NCI-H82 treated with DMSO at 0.1 percent for 48 hours (cell line): Measurements from ENCODE around the gene FHL2.

ENCODE experiments used
- DNase-seq: peaks from one replicate; lab custom pipeline; 2025; ENCODE audit not compliant: unreplicated experiment; lab: John Stamatoyannopoulos, UW

Gene FHL2

GRCh38 chr2:105379741-105380186 is 19.1 kb downstream of the FHL2 start:
- DNase-seq, result no peak

DNA sequence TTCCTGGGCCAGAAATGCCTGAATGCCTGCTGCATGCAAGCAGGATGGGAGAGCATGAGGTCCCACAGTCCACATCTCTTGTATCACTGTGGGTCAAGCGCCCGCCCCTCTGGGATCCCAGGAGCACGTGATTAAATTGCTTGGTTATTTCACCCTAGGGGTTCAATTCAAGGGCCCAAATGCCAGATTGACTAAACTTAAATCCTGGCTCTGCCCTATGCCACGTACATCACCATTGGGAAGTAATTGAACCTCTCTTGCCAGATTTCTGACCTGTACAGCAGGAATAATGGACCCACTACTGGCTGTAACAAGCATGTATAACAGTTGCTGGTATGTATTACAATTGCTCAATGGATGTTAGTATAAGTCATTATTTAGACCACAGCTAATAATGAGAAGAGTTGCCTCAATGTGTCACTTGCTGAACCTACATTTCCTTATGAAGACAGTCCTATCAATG is 19.9 kb downstream of the FHL2 start:
- no peak for DNase-seq

GRCh38 chr2:105378276-105378840 is 20.5 kb downstream of the FHL2 start:
- no peak for DNase-seq

GRCh38 chr2:105377871-105378270 is 21.0 kb downstream of the FHL2 start:
- DNase-seq, result no peak

- no peak for DNase-seq
These were observed 22.0 kb downstream of the FHL2 start for GRCh38 chr2:105376789-105377240.

DNA sequence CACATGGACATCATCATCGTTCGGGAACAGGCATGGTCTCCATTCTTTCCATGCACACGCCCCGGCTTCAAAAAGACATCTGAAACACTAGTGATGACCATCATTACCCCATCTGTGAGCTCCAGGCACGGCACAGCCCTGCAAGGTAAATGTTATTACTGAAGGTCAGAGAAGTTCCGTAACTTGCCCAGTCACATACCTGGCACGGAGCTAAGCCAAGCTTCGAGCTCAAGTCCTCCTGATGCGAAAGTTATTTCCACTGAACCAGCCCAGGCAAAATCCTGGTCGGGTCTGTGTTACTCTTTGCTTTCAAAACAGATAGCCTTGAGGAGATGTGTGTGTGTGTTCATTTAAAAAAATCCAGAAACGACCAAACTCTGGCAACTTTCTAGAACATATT is 22.8 kb downstream of the FHL2 start:
- DNase-seq, result no peak

GRCh38 chr2:105375001-105375561 is 23.8 kb downstream of the FHL2 start:
- no peak for DNase-seq

GRCh38 chr2:105373895-105374401 is 24.9 kb downstream of the FHL2 start:
- no peak for DNase-seq

DNA sequence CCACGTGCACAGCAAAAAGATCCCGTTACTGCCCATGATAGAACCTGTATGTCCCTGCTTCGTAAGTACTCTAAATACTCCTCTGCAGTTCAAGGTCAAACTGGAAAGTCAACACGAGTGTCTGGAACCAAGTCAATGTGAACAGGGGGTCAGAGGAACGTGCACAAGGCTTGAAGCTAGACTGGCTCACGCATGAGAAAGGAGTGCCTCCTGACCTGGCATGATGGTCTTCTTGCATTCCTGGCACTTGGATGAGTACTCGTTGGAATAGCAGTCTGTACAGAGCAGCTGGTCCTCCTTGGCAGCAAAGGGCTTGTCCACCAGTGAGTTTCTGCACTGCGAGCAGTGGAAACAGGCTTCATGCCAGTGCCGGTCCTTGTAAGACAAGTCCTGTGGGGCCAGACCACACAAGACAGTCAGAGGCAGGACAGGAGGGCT is 25.5 kb downstream of the FHL2 start:
- DNase-seq, result no peak

DNA sequence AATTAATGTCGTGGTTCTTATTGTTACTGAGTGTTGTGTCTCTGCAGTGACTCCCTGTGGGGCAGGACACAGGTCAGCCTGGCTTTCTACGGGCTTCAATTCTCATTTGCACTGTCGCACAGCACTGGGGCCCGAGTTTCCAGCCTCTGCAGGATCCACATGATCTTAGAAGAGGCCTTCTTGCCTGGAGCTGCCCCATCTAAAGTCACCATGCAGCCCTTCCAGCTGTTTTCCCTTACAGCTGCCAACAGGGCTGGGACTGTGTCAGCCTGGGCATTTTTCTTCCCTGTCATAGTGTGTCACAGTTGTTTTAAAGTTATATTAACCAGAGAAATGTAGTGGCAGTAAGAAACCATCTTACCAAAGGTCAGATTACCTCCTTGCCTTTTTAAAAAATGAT is 27.0 kb downstream of the FHL2 start:
- DNase-seq, result no peak

- no peak for DNase-seq
These were observed 27.7 kb downstream of the FHL2 start for GRCh38 chr2:105371156-105371555.

DNA sequence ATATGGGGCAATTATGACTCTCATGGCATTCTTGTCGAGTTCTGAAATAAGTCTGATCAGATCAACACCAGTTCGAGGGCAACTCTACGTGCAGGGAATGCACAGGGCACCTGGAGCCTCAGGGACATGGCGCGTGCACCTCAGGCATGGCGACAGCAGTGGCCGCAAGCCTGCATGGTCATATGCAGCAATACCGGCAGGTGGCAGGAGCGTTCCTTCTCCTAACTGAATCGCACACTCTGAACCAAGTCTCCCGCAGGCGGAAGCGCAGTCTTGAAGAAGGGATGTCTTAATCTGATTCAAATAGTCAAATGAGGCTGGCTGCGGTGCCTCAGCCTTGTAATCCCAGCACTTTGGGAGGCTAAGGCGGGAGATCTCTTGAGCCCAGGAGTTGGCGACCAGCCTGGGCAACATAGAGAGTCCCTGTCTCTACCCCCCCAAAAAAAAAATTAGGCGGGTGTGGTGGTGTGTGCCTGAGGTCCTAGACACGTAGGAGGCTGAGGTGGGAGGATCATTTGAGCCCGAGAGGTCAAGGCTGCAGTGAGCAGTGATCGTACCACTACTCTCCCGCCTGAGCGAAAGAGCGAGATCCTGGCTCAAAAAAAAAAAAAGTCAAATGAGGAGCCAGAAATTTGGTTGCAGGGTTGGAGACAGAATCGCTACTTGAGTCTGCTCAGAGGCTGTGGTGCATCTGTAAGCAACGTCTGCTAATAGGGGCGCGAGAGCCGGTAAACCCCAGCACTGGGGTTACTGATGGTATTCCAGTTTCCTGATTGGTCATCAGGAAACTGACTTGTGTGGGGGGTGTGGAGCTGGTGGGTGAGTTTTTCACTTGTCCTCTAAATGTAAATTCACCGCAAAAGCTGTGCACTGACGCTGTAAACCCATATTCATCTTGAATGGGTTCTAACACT is 28.8 kb downstream of the FHL2 start:
- DNase-seq, result peak; percentile 91

DNA sequence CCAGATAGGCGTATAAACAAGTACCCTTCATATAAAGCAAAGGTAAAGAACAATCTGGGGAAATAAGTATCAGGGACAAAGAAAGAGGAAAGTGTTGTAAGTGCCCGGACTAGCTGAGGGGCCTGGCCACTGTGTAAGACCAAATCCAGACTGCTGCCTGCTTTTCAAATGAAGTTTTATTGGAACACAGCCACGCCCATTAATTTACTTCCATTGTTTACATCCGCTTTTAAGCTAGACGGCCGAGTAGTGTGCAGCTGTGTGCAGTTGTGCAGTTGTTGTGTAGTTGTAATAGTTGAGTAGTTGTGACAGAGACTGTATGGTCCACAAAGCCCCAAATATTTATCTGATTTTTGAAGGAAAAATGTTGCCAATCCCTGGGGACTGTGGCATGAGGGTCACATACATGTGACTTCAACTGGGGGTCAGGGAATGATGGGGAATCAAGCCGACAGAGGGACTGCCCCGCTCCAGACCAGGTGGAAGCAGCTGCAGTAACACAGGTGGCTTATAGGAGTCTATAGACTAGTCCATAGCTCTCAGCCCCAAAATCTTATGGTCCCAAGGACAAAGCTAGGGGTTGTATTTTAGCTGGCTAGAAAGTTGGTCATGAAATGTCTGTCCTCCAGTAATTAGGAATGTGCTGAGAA is 30.0 kb downstream of the FHL2 start:
- no peak for DNase-seq

DNA sequence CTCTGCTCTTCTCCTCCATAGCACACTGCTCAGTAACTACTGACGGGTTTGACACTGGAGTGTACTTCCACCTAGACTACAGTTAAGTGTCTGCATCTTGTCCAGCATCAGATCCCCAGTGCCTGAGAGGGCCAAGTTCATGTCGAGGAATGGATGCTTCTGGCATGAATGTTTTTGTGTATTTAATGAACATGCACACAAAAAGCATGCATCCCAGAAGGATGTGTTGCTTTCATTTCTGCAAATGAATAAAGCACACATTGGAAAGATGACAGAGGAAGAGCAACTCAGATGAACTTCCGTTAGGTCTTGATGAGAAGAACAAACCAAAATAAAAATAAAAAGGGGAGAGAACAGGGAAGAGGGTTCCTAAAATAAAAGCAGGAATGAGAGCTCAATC is 33.6 kb downstream of the FHL2 start:
- no peak for DNase-seq

- DNase-seq, result no peak
These were observed 34.3 kb downstream of the FHL2 start for GRCh38 chr2:105364436-105365139.

DNA sequence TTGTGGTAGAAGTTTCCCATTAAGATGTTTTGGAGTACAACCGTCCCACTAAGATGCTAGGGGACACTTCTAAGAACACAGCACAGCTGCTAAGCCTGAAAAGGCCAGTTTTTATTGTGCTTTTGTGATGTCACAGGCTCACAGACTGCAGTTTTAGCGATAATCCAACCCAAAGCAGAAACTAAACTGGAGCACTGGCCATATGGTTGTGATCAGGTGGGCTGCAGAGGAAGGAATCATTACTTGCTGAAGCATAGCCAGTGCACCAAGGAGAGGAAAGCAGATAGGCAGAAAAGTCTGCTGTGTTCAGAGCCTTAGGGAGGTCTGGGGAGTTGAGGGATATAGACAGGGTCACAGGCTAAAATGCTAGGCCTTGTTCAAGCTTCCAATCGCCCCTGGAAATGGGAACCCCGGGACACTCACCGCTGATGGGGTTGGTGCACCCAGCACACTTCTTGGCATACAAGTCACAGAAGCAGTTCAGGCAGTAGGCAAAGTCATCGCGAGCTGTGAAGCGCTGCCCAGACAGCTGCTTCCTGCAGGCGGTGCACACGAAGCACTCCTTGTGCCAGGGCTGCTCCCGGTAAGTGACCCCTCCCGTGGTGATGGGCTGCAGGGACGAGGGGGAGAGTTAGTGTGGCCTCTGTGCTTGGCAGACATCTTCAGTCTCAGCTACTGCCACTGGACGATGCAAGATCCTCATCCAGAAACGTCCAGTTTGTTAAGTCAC is 35.8 kb downstream of the FHL2 start:
- no peak for DNase-seq

GRCh38 chr2:105361102-105361889 is 37.6 kb downstream of the FHL2 start:
- no peak for DNase-seq

GRCh38 chr2:105358593-105358992 is 40.3 kb downstream of the FHL2 start:
- no peak for DNase-seq

GRCh38 chr2:105357122-105357521 is 41.7 kb downstream of the FHL2 start:
- DNase-seq, result no peak
